Measurements from ENCODE around the gene LDHAL6B.
A peak's percentile ranks its signal among the peaks of the same experiment; 100 is the strongest.

Gene LDHAL6B

GRCh38 chr15:59251001-59251845 lies 44.6 kb downstream of the LDHAL6B start:
- Histone ChIP-seq H3K27me3 (ENCODE audit: insufficient read depth, poor library complexity, severe bottlenecking) (no peaks in the 10 kb centered on the region), H3K27ac (replicated peaks) (no peak overlapping the region), H3K4me3 (replicated peaks; ENCODE audit: insufficient read depth, low read length) (no peak overlapping the region)
- no peak for TF ChIP-seq CTCF (IDR thresholded peaks at IDR 0.05; ENCODE audit: insufficient read depth, low read length)
- no peak for TF ChIP-seq SPI1 (IDR thresholded peaks at IDR 0.05; ENCODE audit: borderline replicate concordance, low read depth)
- TF ChIP-seq GABPA (IDR thresholded peaks at IDR 0.05; ENCODE audit: low read depth) = no peak
- no peak for TF ChIP-seq POLR2AphosphoS5 (IDR thresholded peaks at IDR 0.05; ENCODE audit: low read depth)
- TF ChIP-seq REST (IDR thresholded peaks at IDR 0.05; ENCODE audit: insufficient replicate concordance, low read depth) = no peak
- no peak for DNase-seq (ENCODE audit: low read depth in 1 of 2, low spot score in 1 of 2)

DNA sequence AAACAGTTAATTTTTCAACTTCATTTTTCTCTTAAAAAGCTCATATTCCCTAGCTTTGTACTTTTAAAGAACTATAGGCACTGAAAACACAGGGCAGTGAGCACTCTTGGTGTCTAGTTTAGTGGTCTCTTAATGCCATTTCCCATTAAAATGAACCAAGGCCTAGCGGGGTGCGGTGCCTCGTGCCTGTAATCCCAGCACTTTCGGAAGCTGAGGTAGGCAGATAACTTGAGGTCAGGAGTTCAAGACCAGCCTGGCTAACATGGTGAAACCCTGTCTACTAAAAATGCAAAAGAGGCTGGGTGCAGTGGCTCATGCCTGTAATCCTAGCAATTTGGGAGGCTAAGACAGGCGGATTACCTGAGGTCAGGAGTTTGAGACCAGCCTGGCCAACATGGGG lies 45.5 kb downstream of the LDHAL6B start:
- Histone ChIP-seq H3K4me3 (replicated peaks; ENCODE audit: insufficient read depth, low read length) (no peak overlapping the region), H3K27ac (replicated peaks) (no peak overlapping the region), H3K27me3 (ENCODE audit: insufficient read depth, poor library complexity, severe bottlenecking) (no peaks in the 10 kb centered on the region)
- TF ChIP-seq SPI1 (IDR thresholded peaks at IDR 0.05; ENCODE audit: borderline replicate concordance, low read depth) = no peak
- no peak for TF ChIP-seq POLR2AphosphoS5 (IDR thresholded peaks at IDR 0.05; ENCODE audit: low read depth)
- no peak for TF ChIP-seq REST (IDR thresholded peaks at IDR 0.05; ENCODE audit: insufficient replicate concordance, low read depth)
- no peak for DNase-seq (ENCODE audit: low read depth in 1 of 2, low spot score in 1 of 2)

- TF ChIP-seq POLR2AphosphoS5 (IDR thresholded peaks at IDR 0.05; ENCODE audit: low read depth) = no peak
- TF ChIP-seq CTCF (IDR thresholded peaks at IDR 0.05; ENCODE audit: insufficient read depth, low read length) = no peak
- no peak for TF ChIP-seq SPI1 (IDR thresholded peaks at IDR 0.05; ENCODE audit: borderline replicate concordance, low read depth)
- TF ChIP-seq REST (IDR thresholded peaks at IDR 0.05; ENCODE audit: insufficient replicate concordance, low read depth) = no peak
- no peak for TF ChIP-seq GABPA (IDR thresholded peaks at IDR 0.05; ENCODE audit: low read depth)
- Histone ChIP-seq H3K27me3 (ENCODE audit: insufficient read depth, poor library complexity, severe bottlenecking) (no peaks in the 10 kb centered on the region), H3K4me3 (replicated peaks; ENCODE audit: insufficient read depth, low read length) (no peak overlapping the region), H3K27ac (replicated peaks) (no peak overlapping the region)
- DNase-seq (ENCODE audit: low read depth in 1 of 2, low spot score in 1 of 2) = peak in 1 of 2 experiments; percentile 8
Measured at GRCh38 chr15:59255680-59256336, 49.2 kb downstream of the LDHAL6B start.

Measured in HL-60 (cell line).